Panc1 (cell line): ENCODE data around the gene ASPSCR1. TPM values are rescaled to one million over a fixed set of nuclear protein-coding genes. Genes with fewer than 3 reads are reported as not detected.

Experiments used
- ATAC-seq: fragments of 200-7000 bp; cut with Tn5 transposase; 2 replicates; pipeline ENCODE4 v1.9.1; 2020; ENCODE audit warnings: mild to moderate bottlenecking, moderate library complexity
- BruUV-seq: library from RNA; stranded (reverse); fragments of 400-500 nt; replicated peaks from 2 replicates; lab custom pipeline; 2021; lab: Mats Ljungman, UMichigan
- CTCF ChIA-PET: fragments of 300-600 bp; sonication (Branson Sonifier 250); formaldehyde crosslinking; loops from one replicate; lab custom pipeline; 2022; ENCODE audit warnings: antibody characterized with exemption; lab: Charles Lee
- POLR2A ChIA-PET: fragments of 300-600 bp; sonication (Branson Sonifier 250); formaldehyde crosslinking; loops from one replicate; lab custom pipeline; 2022; ENCODE audit warnings: antibody characterized with exemption; lab: Charles Lee
- DNase-seq: peaks from one replicate; pipeline ENCODE4 v3.0.0-alpha.2; 2010; ENCODE audit warnings: low read depth, low spot score
- H3K27ac ChIP-seq: 2 replicates; pipeline ENCODE4 v1.5.1; 2011; ENCODE audit warnings: mild to moderate bottlenecking, low read length, inconsistent platforms
- H3K27me3 ChIP-seq: fragments of 200-500 bp; sonication (Bioruptor generic); 2 replicates; pipeline ENCODE4 v1.6.0; 2014; ENCODE audit warnings: low read length, inconsistent platforms; ENCODE audit not compliant: control insufficient read depth, insufficient read depth
- H3K36me3 ChIP-seq: fragments of 200-500 bp; sonication (Bioruptor generic); 2 replicates; pipeline ENCODE4 v1.5.1; 2014; ENCODE audit warnings: inconsistent platforms, mild to moderate bottlenecking, low read length, moderate library complexity; ENCODE audit not compliant: control insufficient read depth, insufficient read depth
- H3K4me1 ChIP-seq: 2 replicates; pipeline ENCODE4 v1.5.1; 2011; ENCODE audit warnings: inconsistent platforms, mild to moderate bottlenecking, low read length, moderate library complexity; ENCODE audit not compliant: control insufficient read depth, insufficient read depth
- H3K4me3 ChIP-seq, 2 experiments: 2 replicates each; pipeline ENCODE4 v1.5.1; 2011 to 2012; ENCODE audit warnings: low read depth in 2 of 2, low read length in 2 of 2, mild to moderate bottlenecking in 2 of 2, inconsistent platforms in 1 of 2, moderate library complexity in 1 of 2
- H3K9me3 ChIP-seq: fragments of 200-500 bp; sonication (Bioruptor generic); 2 replicates; pipeline ENCODE4 v1.5.1; 2014; ENCODE audit warnings: low read depth, mild to moderate bottlenecking, inconsistent platforms, low read length, moderate library complexity; ENCODE audit not compliant: control insufficient read depth, insufficient read depth
- CTCF ChIP-seq: fragments of 450-650 bp; IDR thresholded peaks from 2 replicates; pipeline ENCODE4 v1.5.1; 2017; ENCODE audit warnings: mild to moderate bottlenecking
- POLR2AphosphoS5 ChIP-seq: IDR thresholded peaks from 2 replicates; pipeline ENCODE4 v1.6.1; 2012; ENCODE audit warnings: mild to moderate bottlenecking, low read depth, low read length, moderate library complexity
- REST ChIP-seq, 2 experiments: IDR thresholded peaks; 2 replicates each; pipeline ENCODE4 v1.6.1; 2011 to 2012; ENCODE audit warnings: low read depth in 2 of 2, control low read depth in 1 of 2, low read length in 1 of 2, mild to moderate bottlenecking in 1 of 2, moderate library complexity in 1 of 2; ENCODE audit not compliant: insufficient read depth in 1 of 2
- SIN3A ChIP-seq: IDR thresholded peaks from 2 replicates; pipeline ENCODE4 v1.6.1; 2012; ENCODE audit warnings: low read depth, mild to moderate bottlenecking, low read length, moderate library complexity, borderline replicate concordance; ENCODE audit not compliant: insufficient read depth
- TCF7L2 ChIP-seq: IDR thresholded peaks from 2 replicates; pipeline ENCODE4 v1.6.1; 2011; ENCODE audit warnings: mild to moderate bottlenecking, low read depth, low read length, inconsistent platforms
- in situ Hi-C: cut with HindIII; loops from 2 replicates; pipeline ENCODE4 v1.10.0; 2016; ENCODE audit warnings: low sequenced_read_pairs, low pct_unique_long_range_greater_than_20kb
- intact Hi-C: fragments of 100-400 bp; cut with micrococcal nuclease; formaldehyde crosslinking; loops from one replicate; pipeline ENCODE4 v1.10.0; 2022; ENCODE audit not compliant: unreplicated experiment
- total RNA-seq: library from RNA; stranded (reverse); gene quantifications from one replicate; pipeline ENCODE4 v1.2.1, GENCODE V29; 2021; ENCODE audit not compliant: unreplicated experiment

ASPSCR1 gene
- total RNA-seq, 1 experiment from 2014 or later, result 64.7 TPM

- H3K36me3 ChIP-seq, result no peaks in the 10 kb centered on the region
- H3K27ac ChIP-seq, result peak overlapping the region; percentile 40
- DNase-seq (no peak), ATAC-seq (peak; percentile 78)
- H3K9me3 ChIP-seq, result no peaks in the 10 kb centered on the region
- no peaks in the 10 kb centered on the region for H3K27me3 ChIP-seq
- BruUV-seq, result no TSS peak
- no peak overlapping the region for H3K4me3 ChIP-seq
- peaks cover 20% of the 10 kb centered on the region for H3K4me1 ChIP-seq
- TF ChIP-seq SIN3A (no peak), TCF7L2 (peak; percentile 52)
- CTCF ChIA-PET, result no interaction called here
- intact Hi-C loops (no loop called here), in situ Hi-C loops (no loop called here)
- POLR2A ChIA-PET, result interaction anchor here (0.6 kb wide), 1 partner anchor 13 kb away, joined by 3 read pairs; no protein-coding TSS in a partner anchor
Observed at GRCh38 chr17:81991684-81992305, 14.4 kb downstream of the ASPSCR1 start.

GRCh38 chr17:81992306-81993102, 15.1 kb downstream of the ASPSCR1 start:
- CTCF ChIA-PET, result no interaction called here
- no peak; the same call in 1 of the 2 replicates for TF ChIP-seq TCF7L2
- peak overlapping the region; percentile 40 for H3K27ac ChIP-seq
- intact Hi-C loops, result no loop called here
- POLR2A ChIA-PET, result no interaction called here
- H3K9me3 ChIP-seq, result no peaks in the 10 kb centered on the region
- ATAC-seq (no peak), DNase-seq (no peak)
- no peak overlapping the region for H3K4me3 ChIP-seq
- BruUV-seq, result no TSS peak
- no peaks in the 10 kb centered on the region for H3K36me3 ChIP-seq
- H3K4me1 ChIP-seq, result peaks cover 20% of the 10 kb centered on the region
- in situ Hi-C loops, result no loop called here
- H3K27me3 ChIP-seq, result no peaks in the 10 kb centered on the region

GRCh38 chr17:81993729-81994592, 16.5 kb downstream of the ASPSCR1 start:
- intact Hi-C loops (no loop called here), in situ Hi-C loops (no loop called here)
- H3K36me3 ChIP-seq, result no peaks in the 10 kb centered on the region
- no peak for TF ChIP-seq POLR2AphosphoS5
- TF ChIP-seq CTCF, result no peak
- no peak for TF ChIP-seq TCF7L2
- TF ChIP-seq SIN3A, result no peak
- no peak for TF ChIP-seq REST (IDR thresholded peaks at IDR 0.05; ENCODE audit: insufficient read depth in 1 of 2, low read depth in 2 of 2, low read length in 1 of 2)
- ChIA-PET POLR2A (no interaction called here), CTCF (no interaction called here)
- no peak overlapping the region for H3K27ac ChIP-seq
- ATAC-seq, result no peak
- H3K4me1 ChIP-seq, result peaks cover 20% of the 10 kb centered on the region
- H3K4me3 ChIP-seq, result no peak overlapping the region
- H3K9me3 ChIP-seq, result no peaks in the 10 kb centered on the region
- BruUV-seq, result no TSS peak
- no peak for DNase-seq
- no peaks in the 10 kb centered on the region for H3K27me3 ChIP-seq
